ENCODE data around the gene UPF2. TPM values are rescaled to one million over a fixed set of nuclear protein-coding genes. Genes with fewer than 3 reads are reported as not detected.

UPF2 gene
- total and polyA plus RNA-seq, 4 donors: 6.6 to 19.6 (median 16.4) TPM

- no peaks in the 10 kb centered on the region for H3K9me3 ChIP-seq (ENCODE audit: control insufficient read depth in 4 of 4, low read length in 3 of 4)
- H3K9ac ChIP-seq (ENCODE audit: low read depth in 1 of 2, low read length in 2 of 2): no peak overlapping the region
These were observed 171.7 kb downstream of the UPF2 start for GRCh38 chr10:11870900-11871400.

DNA sequence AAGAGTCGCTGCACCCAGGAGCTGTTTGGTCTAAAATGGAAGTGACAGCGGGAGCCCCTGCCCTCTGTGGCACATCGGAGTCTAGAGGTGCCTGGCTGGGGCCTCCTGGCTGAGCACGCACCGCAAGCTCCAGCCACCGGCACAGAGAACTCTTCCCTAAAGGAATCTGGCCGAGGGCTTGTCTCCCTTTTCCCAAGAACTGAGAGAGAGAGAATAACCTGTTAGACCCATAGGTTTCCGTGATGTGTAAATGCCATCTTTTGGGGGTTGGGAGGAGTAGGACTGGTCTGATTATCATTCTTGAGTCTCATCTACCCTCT lies 172.2 kb downstream of the UPF2 start:
- Histone ChIP-seq H3K9ac (ENCODE audit: low read depth in 1 of 2, low read length in 2 of 2) (no peak overlapping the region), H3K27me3 (ENCODE audit: control insufficient read depth in 4 of 4, insufficient read depth in 4 of 4, low read length in 3 of 4) (no peaks in the 10 kb centered on the region), H3K36me3 (ENCODE audit: control insufficient read depth in 4 of 4, insufficient read depth in 3 of 4, low read depth in 1 of 4, low read length in 3 of 4) (peaks cover 7 to 23% (median 9%) of the 10 kb centered on the region in 4 donors), H3K27ac (ENCODE audit: low read depth in 1 of 2, low read length in 2 of 2) (no peak overlapping the region), H3K4me3 (ENCODE audit: low read depth in 1 of 3, low read length in 3 of 3) (no peak overlapping the region), H3K4me1 (ENCODE audit: control insufficient read depth in 4 of 4, insufficient read depth in 4 of 4, low read length in 3 of 4) (peaks cover 8 to 20% (median 16%) of the 10 kb centered on the region in 4 donors), H3K9me3 (ENCODE audit: control insufficient read depth in 4 of 4, low read length in 3 of 4) (no peaks in the 10 kb centered on the region)
- TF ChIP-seq HNF4A (conservative IDR thresholded peaks at IDR 0.05): no peak
- TF ChIP-seq JUND (IDR thresholded peaks at IDR 0.05): no peak
- TF ChIP-seq EGR1 (IDR thresholded peaks at IDR 0.05; ENCODE audit: low read depth in 2 of 2): no peak
- TF ChIP-seq GABPA (IDR thresholded peaks at IDR 0.05 in 1 of 2, conservative IDR thresholded peaks at IDR 0.05 in 1 of 2): no peak
- no peak for TF ChIP-seq FOXA2 (IDR thresholded peaks at IDR 0.05)
- no peak for TF ChIP-seq RXRA (IDR thresholded peaks at IDR 0.05)
- no peak for TF ChIP-seq YY1 (IDR thresholded peaks at IDR 0.05)
- WGBS: 90% methylated on average over 8 of the region's 8 CpGs
- DNase-seq (ENCODE audit: low spot score): no peak

More at GRCh38 chr10:11870900-11871400, 171.7 kb downstream of the UPF2 start:
- Histone ChIP-seq H3K27ac (ENCODE audit: low read depth in 1 of 2, low read length in 2 of 2) (no peak overlapping the region), H3K4me1 (ENCODE audit: control insufficient read depth in 4 of 4, insufficient read depth in 4 of 4, low read length in 3 of 4) (peaks cover 5 to 20% (median 15%) of the 10 kb centered on the region in 4 donors), H3K27me3 (ENCODE audit: control insufficient read depth in 4 of 4, insufficient read depth in 4 of 4, low read length in 3 of 4) (no peaks in the 10 kb centered on the region), H3K4me3 (ENCODE audit: low read depth in 1 of 3, low read length in 3 of 3) (no peak overlapping the region), H3K36me3 (ENCODE audit: control insufficient read depth in 4 of 4, insufficient read depth in 3 of 4, low read depth in 1 of 4, low read length in 3 of 4) (peaks cover 7 to 23% (median 9%) of the 10 kb centered on the region in 4 donors)
- 88% methylated on average over 7 of the region's 7 CpGs for WGBS
- TF ChIP-seq CTCF (IDR thresholded peaks at IDR 0.05; ENCODE audit: low read depth, low read length, missing input control): no peak
- no peak for TF ChIP-seq REST (IDR thresholded peaks at IDR 0.05)
- TF ChIP-seq ATF3 (IDR thresholded peaks at IDR 0.05): no peak
- no peak for TF ChIP-seq JUND (IDR thresholded peaks at IDR 0.05)
- no peak for TF ChIP-seq RAD21 (IDR thresholded peaks at IDR 0.05)
- TF ChIP-seq FOXA1 (IDR thresholded peaks at IDR 0.05): no peak
- TF ChIP-seq TAF1 (conservative IDR thresholded peaks at IDR 0.05): no peak
- no peak for TF ChIP-seq YY1 (IDR thresholded peaks at IDR 0.05)
- TF ChIP-seq FOXA2 (IDR thresholded peaks at IDR 0.05): no peak
- TF ChIP-seq MAX (IDR thresholded peaks at IDR 0.05): no peak
- no peak for DNase-seq (ENCODE audit: low spot score)

Small RNA genes within 50 kb of the gene (small RNA-seq; reads per million reads assigned to genes)
- not detected for gene RNU6-1095P

Other genes with a start within 250 kb of the UPF2 start
- gene PROSER2, start 219.5 kb downstream of the UPF2 start, total RNA-seq: 10 to 100 TPM in 1 of 2 donors, 1 to 10 TPM in 1; 6.5 to 10.9 TPM
- 10 to 100 TPM in 1 of 2 donors, 1 to 10 TPM in 1; 9.0 to 24.9 TPM for gene PROSER2, start 219.5 kb downstream of the UPF2 start, polyA plus RNA-seq
- 100 to 1,000 TPM in 1 of 2 donors, 10 to 100 TPM in 1; 26.2 to 119 TPM for gene DHTKD1, start 26.1 kb upstream of the UPF2 start, total RNA-seq
- 10 to 100 TPM; 41.1 to 45.0 TPM for gene DHTKD1, start 26.1 kb upstream of the UPF2 start, polyA plus RNA-seq
- gene SEC61A2, start 86.9 kb upstream of the UPF2 start, total RNA-seq: 1 to 10 TPM; 3.8 to 8.8 TPM
- gene SEC61A2, start 86.9 kb upstream of the UPF2 start, polyA plus RNA-seq: 1 to 10 TPM; 4.2 to 8.1 TPM
- 10 to 100 TPM; 21.9 to 44.3 TPM for gene NUDT5, start 153.1 kb upstream of the UPF2 start, total RNA-seq
- gene NUDT5, start 153.1 kb upstream of the UPF2 start, polyA plus RNA-seq: 100 to 1,000 TPM in 1 of 2 donors, 10 to 100 TPM in 1; 54.3 to 115 TPM
- gene CDC123, start 153.4 kb upstream of the UPF2 start, total RNA-seq: 10 to 100 TPM; 43.3 to 58.5 TPM
- 10 to 100 TPM; 32.7 to 38.0 TPM for gene CDC123, start 153.4 kb upstream of the UPF2 start, polyA plus RNA-seq